ENCODE results near the gene LHB.

LHB gene

DNA sequence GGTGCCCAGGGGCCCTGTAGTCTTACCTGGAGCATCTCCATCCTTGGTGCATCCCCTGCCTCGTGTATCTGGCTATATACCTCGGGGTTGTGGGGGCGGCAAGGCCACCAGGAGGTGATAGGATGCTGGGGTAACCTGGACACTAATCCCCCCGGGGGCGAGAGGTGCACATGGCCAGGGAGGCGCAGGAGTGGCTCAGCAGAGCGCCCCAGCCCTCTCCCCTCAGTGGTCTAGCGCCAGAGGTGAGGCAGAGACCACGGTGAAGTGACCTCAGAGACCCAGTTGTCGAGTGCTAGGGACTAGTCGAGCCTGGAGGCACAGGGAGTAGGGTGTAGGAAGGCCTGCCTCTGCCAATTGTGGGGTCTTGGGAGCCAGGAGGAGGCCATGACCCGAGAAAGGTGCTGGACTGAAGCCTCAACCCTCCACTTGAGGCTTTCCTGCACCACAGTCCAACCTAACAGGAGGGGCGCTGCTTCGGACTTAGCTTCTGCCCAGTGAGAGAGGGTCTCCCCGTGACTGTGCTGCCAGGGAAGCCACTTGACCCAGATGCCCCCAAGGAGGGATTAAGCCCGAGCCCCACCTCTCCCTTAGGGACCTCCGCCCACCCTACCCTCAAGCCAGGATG is at the start of gene LHB:
LHB (minus strand) TSS at position 51 of the 625 bp plus-strand sequence; CDS start at position 41, 10 bp downstream.
- Histone ChIP-seq H3K9me3 (ENCODE audit: control insufficient read depth in 1 of 2, low read length in 2 of 2) (no peaks in the 10 kb centered on the region), H3K9ac (ENCODE audit: low read depth in 1 of 2, low read length in 2 of 2) (peak within 1 kb of the TSS; percentile 12 to 57), H3K27me3 (ENCODE audit: control insufficient read depth in 1 of 2, insufficient read depth in 2 of 2, low read length in 2 of 2) (peaks cover 13 to 16% of the 10 kb centered on the region in 2 donors), H3K36me3 (ENCODE audit: control insufficient read depth in 1 of 2, insufficient read depth in 2 of 2, low read length in 2 of 2) (peaks cover under 1 to 29% of the 10 kb centered on the region in 2 donors), H3K4me1 (ENCODE audit: control insufficient read depth in 1 of 2, insufficient read depth in 2 of 2, low read length in 2 of 2) (peaks cover 12 to 13% of the 10 kb centered on the region in 2 donors), H3K27ac (ENCODE audit: low read depth, low read length) (no peak within 1 kb of the TSS), H3K4me3 (ENCODE audit: low read depth in 1 of 2, low read length in 2 of 2) (peak within 1 kb of the TSS; percentile 52 to 55)

DNA sequence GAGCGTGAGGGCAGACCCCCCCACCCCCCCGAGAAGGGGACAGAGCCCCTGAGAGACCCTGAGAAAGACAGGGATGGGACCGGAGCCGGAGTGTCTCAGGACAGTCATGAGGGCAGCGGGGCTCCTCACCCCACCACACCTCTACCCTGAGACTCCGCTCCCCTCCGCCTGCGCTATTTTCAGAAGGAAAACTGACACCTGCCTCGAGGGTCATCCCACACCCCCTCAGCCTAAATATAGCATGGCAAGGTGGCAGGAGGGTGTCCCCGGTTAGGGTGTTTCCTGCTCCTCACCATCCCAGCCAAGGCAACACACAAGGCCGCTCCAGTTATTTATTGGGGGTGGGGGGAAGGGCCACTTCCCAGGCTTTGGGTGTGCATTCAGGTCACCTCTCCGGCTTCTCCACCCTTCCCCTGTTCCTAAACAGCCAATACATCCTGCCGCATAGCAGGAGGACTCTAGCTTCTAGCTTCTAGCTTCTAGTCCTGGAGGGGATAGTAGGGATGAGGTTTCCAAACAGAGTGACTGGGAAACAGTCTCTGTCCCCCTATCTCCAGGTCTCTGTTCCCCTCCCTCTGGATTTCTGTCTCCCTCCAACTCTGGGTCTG is 49.1 kb upstream of the LHB start:
- no peak overlapping the region for H3K9ac ChIP-seq (ENCODE audit: low read depth in 1 of 2, low read length in 2 of 2)
- H3K4me1 ChIP-seq (ENCODE audit: control insufficient read depth in 1 of 2, insufficient read depth in 2 of 2, low read length in 2 of 2), result no peaks in the 10 kb centered on the region
- peaks cover 39 to 44% of the 10 kb centered on the region in 2 donors for H3K27me3 ChIP-seq (ENCODE audit: control insufficient read depth in 1 of 2, insufficient read depth in 2 of 2, low read length in 2 of 2)
- no peak overlapping the region for H3K4me3 ChIP-seq (ENCODE audit: low read depth in 1 of 2, low read length in 2 of 2)
- no peak overlapping the region for H3K27ac ChIP-seq (ENCODE audit: low read depth, low read length)
- no peaks in the 10 kb centered on the region for H3K36me3 ChIP-seq (ENCODE audit: control insufficient read depth in 1 of 2, insufficient read depth in 2 of 2, low read length in 2 of 2)
- no peaks in the 10 kb centered on the region for H3K9me3 ChIP-seq (ENCODE audit: control insufficient read depth in 1 of 2, low read length in 2 of 2)

GRCh38 chr19:49064768-49065611 is 48.1 kb upstream of the LHB start, which contains the start of gene NTF4:
TSS of gene NTF4 (minus strand) at chr19:49064818. CDS start at chr19:49061997, 2,821 bp downstream.
- Histone ChIP-seq H3K27ac (ENCODE audit: low read depth, low read length) (no peak within 1 kb of the TSS), H3K36me3 (ENCODE audit: control insufficient read depth in 1 of 2, insufficient read depth in 2 of 2, low read length in 2 of 2) (no peaks in the 10 kb centered on the region), H3K9me3 (ENCODE audit: control insufficient read depth in 1 of 2, low read length in 2 of 2) (no peaks in the 10 kb centered on the region), H3K27me3 (ENCODE audit: control insufficient read depth in 1 of 2, insufficient read depth in 2 of 2, low read length in 2 of 2) (peaks cover 34 to 36% of the 10 kb centered on the region in 2 donors), H3K4me3 (ENCODE audit: low read depth in 1 of 2, low read length in 2 of 2) (no peak within 1 kb of the TSS), H3K9ac (ENCODE audit: low read depth in 1 of 2, low read length in 2 of 2) (no peak within 1 kb of the TSS), H3K4me1 (ENCODE audit: control insufficient read depth in 1 of 2, insufficient read depth in 2 of 2, low read length in 2 of 2) (no peaks in the 10 kb centered on the region)

- no peaks in the 10 kb centered on the region for H3K9me3 ChIP-seq (ENCODE audit: control insufficient read depth in 1 of 2, low read length in 2 of 2)
- no peaks in the 10 kb centered on the region for H3K36me3 ChIP-seq (ENCODE audit: control insufficient read depth in 1 of 2, insufficient read depth in 2 of 2, low read length in 2 of 2)
- H3K27ac ChIP-seq (ENCODE audit: low read depth, low read length), result no peak overlapping the region
- H3K27me3 ChIP-seq (ENCODE audit: control insufficient read depth in 1 of 2, insufficient read depth in 2 of 2, low read length in 2 of 2), result peaks cover 32 to 34% of the 10 kb centered on the region in 2 donors
- H3K4me3 ChIP-seq (ENCODE audit: low read depth in 1 of 2, low read length in 2 of 2), result no peak overlapping the region
- no peak overlapping the region for H3K9ac ChIP-seq (ENCODE audit: low read depth in 1 of 2, low read length in 2 of 2)
- H3K4me1 ChIP-seq (ENCODE audit: control insufficient read depth in 1 of 2, insufficient read depth in 2 of 2, low read length in 2 of 2), result no peaks in the 10 kb centered on the region
Measured at GRCh38 chr19:49064029-49064629, 47.2 kb upstream of the LHB start.

GRCh38 chr19:49061445-49061844 is 44.6 kb upstream of the LHB start:
- Histone ChIP-seq H3K36me3 (ENCODE audit: control insufficient read depth in 1 of 2, insufficient read depth in 2 of 2, low read length in 2 of 2) (no peaks in the 10 kb centered on the region), H3K27ac (ENCODE audit: low read depth, low read length) (no peak overlapping the region), H3K4me1 (ENCODE audit: control insufficient read depth in 1 of 2, insufficient read depth in 2 of 2, low read length in 2 of 2) (peaks cover 5 to 16% of the 10 kb centered on the region in 2 donors), H3K27me3 (ENCODE audit: control insufficient read depth in 1 of 2, insufficient read depth in 2 of 2, low read length in 2 of 2) (peaks cover 20 to 35% of the 10 kb centered on the region in 2 donors), H3K4me3 (ENCODE audit: low read depth in 1 of 2, low read length in 2 of 2) (no peak overlapping the region), H3K9me3 (ENCODE audit: control insufficient read depth in 1 of 2, low read length in 2 of 2) (no peaks in the 10 kb centered on the region), H3K9ac (ENCODE audit: low read depth in 1 of 2, low read length in 2 of 2) (no peak overlapping the region)

DNA sequence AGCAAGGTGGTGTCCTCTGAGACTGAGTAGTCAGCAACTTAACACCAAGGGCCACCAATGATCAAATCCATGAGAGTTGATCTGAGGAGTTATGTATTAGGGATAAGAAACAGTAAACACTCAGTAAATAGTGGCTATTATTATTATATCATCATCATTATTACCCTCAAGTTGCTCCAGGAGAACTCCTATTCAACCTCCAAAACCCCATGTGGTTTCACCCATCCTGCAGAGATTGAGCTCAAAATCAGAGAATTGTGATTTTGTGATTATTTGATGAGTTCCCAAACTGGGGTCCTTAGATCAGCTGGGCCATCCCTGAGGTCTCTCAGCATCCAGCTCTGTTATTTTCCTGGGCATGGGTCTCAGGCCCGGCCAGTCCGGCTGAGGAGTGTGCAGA is 44.1 kb upstream of the LHB start:
- H3K4me3 ChIP-seq (ENCODE audit: low read depth in 1 of 2, low read length in 2 of 2), result no peak overlapping the region
- no peak overlapping the region for H3K27ac ChIP-seq (ENCODE audit: low read depth, low read length)
- peaks cover 5 to 19% of the 10 kb centered on the region in 2 donors for H3K4me1 ChIP-seq (ENCODE audit: control insufficient read depth in 1 of 2, insufficient read depth in 2 of 2, low read length in 2 of 2)
- no peak overlapping the region for H3K9ac ChIP-seq (ENCODE audit: low read depth in 1 of 2, low read length in 2 of 2)
- no peaks in the 10 kb centered on the region for H3K9me3 ChIP-seq (ENCODE audit: control insufficient read depth in 1 of 2, low read length in 2 of 2)
- no peaks in the 10 kb centered on the region for H3K36me3 ChIP-seq (ENCODE audit: control insufficient read depth in 1 of 2, insufficient read depth in 2 of 2, low read length in 2 of 2)
- peaks cover 20 to 32% of the 10 kb centered on the region in 2 donors for H3K27me3 ChIP-seq (ENCODE audit: control insufficient read depth in 1 of 2, insufficient read depth in 2 of 2, low read length in 2 of 2)

GRCh38 chr19:49059053-49059452 is 42.2 kb upstream of the LHB start:
- Histone ChIP-seq H3K27ac (ENCODE audit: low read depth, low read length) (no peak overlapping the region), H3K27me3 (ENCODE audit: control insufficient read depth in 1 of 2, insufficient read depth in 2 of 2, low read length in 2 of 2) (peaks cover 13 to 25% of the 10 kb centered on the region in 2 donors), H3K9me3 (ENCODE audit: control insufficient read depth in 1 of 2, low read length in 2 of 2) (no peaks in the 10 kb centered on the region), H3K36me3 (ENCODE audit: control insufficient read depth in 1 of 2, insufficient read depth in 2 of 2, low read length in 2 of 2) (no peaks in the 10 kb centered on the region), H3K4me3 (ENCODE audit: low read depth in 1 of 2, low read length in 2 of 2) (no peak overlapping the region), H3K4me1 (ENCODE audit: control insufficient read depth in 1 of 2, insufficient read depth in 2 of 2, low read length in 2 of 2) (peaks cover 5 to 19% of the 10 kb centered on the region in 2 donors), H3K9ac (ENCODE audit: low read depth in 1 of 2, low read length in 2 of 2) (no peak overlapping the region)

GRCh38 chr19:49058562-49058961 is 41.7 kb upstream of the LHB start:
- no peak overlapping the region for H3K9ac ChIP-seq (ENCODE audit: low read depth in 1 of 2, low read length in 2 of 2)
- peaks cover 13 to 25% of the 10 kb centered on the region in 2 donors for H3K27me3 ChIP-seq (ENCODE audit: control insufficient read depth in 1 of 2, insufficient read depth in 2 of 2, low read length in 2 of 2)
- H3K27ac ChIP-seq (ENCODE audit: low read depth, low read length), result no peak overlapping the region
- no peaks in the 10 kb centered on the region for H3K36me3 ChIP-seq (ENCODE audit: control insufficient read depth in 1 of 2, insufficient read depth in 2 of 2, low read length in 2 of 2)
- no peak overlapping the region for H3K4me3 ChIP-seq (ENCODE audit: low read depth in 1 of 2, low read length in 2 of 2)
- H3K9me3 ChIP-seq (ENCODE audit: control insufficient read depth in 1 of 2, low read length in 2 of 2), result no peaks in the 10 kb centered on the region
- H3K4me1 ChIP-seq (ENCODE audit: control insufficient read depth in 1 of 2, insufficient read depth in 2 of 2, low read length in 2 of 2), result peaks cover 5 to 19% of the 10 kb centered on the region in 2 donors

GRCh38 chr19:49057636-49058234 is 40.8 kb upstream of the LHB start, which contains the start of gene CGB7:
TSS of gene CGB7 (minus strand) at chr19:49057749. CDS start at chr19:49055375, 2,374 bp downstream.
- Histone ChIP-seq H3K9me3 (ENCODE audit: control insufficient read depth in 1 of 2, low read length in 2 of 2) (no peaks in the 10 kb centered on the region), H3K36me3 (ENCODE audit: control insufficient read depth in 1 of 2, insufficient read depth in 2 of 2, low read length in 2 of 2) (no peaks in the 10 kb centered on the region), H3K27ac (ENCODE audit: low read depth, low read length) (no peak within 1 kb of the TSS), H3K9ac (ENCODE audit: low read depth in 1 of 2, low read length in 2 of 2) (peak within 1 kb of the TSS in 1 of 2 donors; percentile 43), H3K27me3 (ENCODE audit: control insufficient read depth in 1 of 2, insufficient read depth in 2 of 2, low read length in 2 of 2) (peaks cover 13 to 25% of the 10 kb centered on the region in 2 donors), H3K4me1 (ENCODE audit: control insufficient read depth in 1 of 2, insufficient read depth in 2 of 2, low read length in 2 of 2) (peaks cover 5 to 19% of the 10 kb centered on the region in 2 donors), H3K4me3 (ENCODE audit: low read depth in 1 of 2, low read length in 2 of 2) (peak within 1 kb of the TSS; percentile 58 to 73)
